Astrocyte (in vitro differentiated cells and primary cell): ENCODE data around the gene UNC5A. TPM values are rescaled to one million over a fixed set of nuclear protein-coding genes. Genes with fewer than 3 reads are reported as not detected.

Experiments
- DNase-seq: peaks from one replicate; pipeline ENCODE4 v3.0.0-alpha.2; 2010; ENCODE audit warnings: low read depth
- FAIRE-seq: peaks from 2 replicates; lab custom pipeline; 2011; peaks lifted over from hg19 to GRCh38; lab: Jason Lieb, UNC
- H2AFZ ChIP-seq: 2 replicates; pipeline ENCODE4 v1.6.0; 2012; ENCODE audit warnings: low read depth, low read length, inconsistent platforms
- H3K27ac ChIP-seq: 2 replicates; pipeline ENCODE4 v1.5.1; 2011; ENCODE audit warnings: low read depth, low read length, inconsistent platforms
- H3K27me3 ChIP-seq: 2 replicates; pipeline ENCODE4 v1.6.0; 2011; ENCODE audit warnings: low read length, inconsistent platforms; ENCODE audit not compliant: insufficient read depth
- H3K36me3 ChIP-seq: 2 replicates; pipeline ENCODE4 v1.5.1; 2011; ENCODE audit warnings: low read length, inconsistent platforms; ENCODE audit not compliant: insufficient read depth
- H3K4me1 ChIP-seq: 2 replicates; pipeline ENCODE4 v1.5.1; 2011; ENCODE audit warnings: low read length, inconsistent platforms; ENCODE audit not compliant: insufficient read depth
- H3K4me2 ChIP-seq: 2 replicates; pipeline ENCODE4 v1.6.0; 2012; ENCODE audit warnings: low read length, inconsistent platforms
- H3K4me3 ChIP-seq: 2 replicates; pipeline ENCODE4 v1.5.1; 2011; ENCODE audit warnings: low read depth, mild to moderate bottlenecking, low read length, inconsistent platforms; ENCODE audit not compliant: insufficient read depth
- H3K79me2 ChIP-seq: 2 replicates; pipeline ENCODE4 v1.6.0; 2012; ENCODE audit warnings: mild to moderate bottlenecking, low read length, inconsistent platforms; ENCODE audit not compliant: insufficient read depth
- H3K9ac ChIP-seq: 2 replicates; pipeline ENCODE4 v1.6.0; 2012; ENCODE audit warnings: mild to moderate bottlenecking, low read length, inconsistent platforms
- H3K9me3 ChIP-seq: 2 replicates; pipeline ENCODE4 v1.5.1; 2012; ENCODE audit warnings: low read depth, mild to moderate bottlenecking, low read length, inconsistent platforms; ENCODE audit not compliant: insufficient read depth
- H4K20me1 ChIP-seq: 2 replicates; pipeline ENCODE4 v1.6.0; 2012; ENCODE audit warnings: low read length, inconsistent platforms; ENCODE audit not compliant: insufficient read depth
- H3K27ac Mint-ChIP-seq: one replicate; pipeline ENCODE4 v1.8.0; 2021; ENCODE audit warnings: mild to moderate bottlenecking, mixed read lengths; ENCODE audit not compliant: unreplicated experiment
- H3K27me3 Mint-ChIP-seq: one replicate; pipeline ENCODE4 v1.8.0; 2021; ENCODE audit warnings: low read depth, mixed read lengths; ENCODE audit not compliant: unreplicated experiment
- H3K36me3 Mint-ChIP-seq: one replicate; pipeline ENCODE4 v1.8.0; 2021; ENCODE audit warnings: low read depth, mixed read lengths; ENCODE audit not compliant: unreplicated experiment
- H3K4me1 Mint-ChIP-seq: one replicate; pipeline ENCODE4 v1.8.0; 2021; ENCODE audit warnings: low read depth, mixed read lengths; ENCODE audit not compliant: unreplicated experiment
- H3K4me3 Mint-ChIP-seq: one replicate; pipeline ENCODE4 v1.8.0; 2021; ENCODE audit warnings: mild to moderate bottlenecking, moderate library complexity, mixed read lengths; ENCODE audit not compliant: unreplicated experiment
- H3K9me3 Mint-ChIP-seq: one replicate; pipeline ENCODE4 v1.8.0; 2021; ENCODE audit warnings: mild to moderate bottlenecking, mixed read lengths; ENCODE audit not compliant: unreplicated experiment
- CTCF ChIP-seq: IDR thresholded peaks from 2 replicates; pipeline ENCODE4 v1.5.1; 2011; ENCODE audit warnings: low read depth, mild to moderate bottlenecking, inconsistent platforms, low read length, moderate library complexity; ENCODE audit not compliant: insufficient read depth
- EZH2 ChIP-seq: IDR thresholded peaks from 2 replicates; pipeline ENCODE4 v1.6.1; 2012; ENCODE audit warnings: mild to moderate bottlenecking, low read length, inconsistent platforms; ENCODE audit not compliant: insufficient read depth
- total RNA-seq: library from RNA; stranded (reverse); gene quantifications from 2 replicates; pipeline ENCODE4 v1.2.1, GENCODE V29; 2021

UNC5A gene
- total RNA-seq, 1 donor from 2014 or later = 0.70 TPM

- Histone ChIP-seq H3K27me3 (peaks cover 12% of the 10 kb centered on the region), H3K9ac (no peak overlapping the region), H3K27ac (no peak overlapping the region), H3K4me2 (no peak overlapping the region), H3K36me3 (no peaks in the 10 kb centered on the region), H3K9me3 (no peaks in the 10 kb centered on the region), H4K20me1 (no peaks in the 10 kb centered on the region), H2AFZ (no peak overlapping the region), H3K79me2 (no peaks in the 10 kb centered on the region), H3K4me3 (no peak overlapping the region), H3K4me1 (no peaks in the 10 kb centered on the region)
- Mint-ChIP-seq H3K27ac (no peak overlapping the region), H3K4me3 (no peak overlapping the region), H3K4me1 (peaks cover 14% of the 10 kb centered on the region), H3K36me3 (peaks cover 3% of the 10 kb centered on the region), H3K27me3 (peaks cover 61% of the 10 kb centered on the region), H3K9me3 (peaks cover 7% of the 10 kb centered on the region)
- TF ChIP-seq EZH2 (no peak), CTCF (no peak)
- FAIRE-seq (no peak), DNase-seq (no peak)
Measured at GRCh38 chr5:176887252-176887849, 77.0 kb downstream of the UNC5A start.

- H3K27me3 ChIP-seq = peaks cover 17% of the 10 kb centered on the region
- FAIRE-seq (no peak), DNase-seq (no peak)
- no peak overlapping the region for H3K27ac ChIP-seq
- H3K4me3 ChIP-seq = no peak overlapping the region
- no peak for TF ChIP-seq EZH2
- TF ChIP-seq CTCF = no peak
- no peak overlapping the region for H2AFZ ChIP-seq
- peaks cover 12% of the 10 kb centered on the region for H3K4me1 Mint-ChIP-seq
- H3K27ac Mint-ChIP-seq = no peak overlapping the region
- H3K9me3 Mint-ChIP-seq = peaks cover 7% of the 10 kb centered on the region
- no peaks in the 10 kb centered on the region for H3K36me3 ChIP-seq
- no peaks in the 10 kb centered on the region for H3K4me1 ChIP-seq
- H3K9me3 ChIP-seq = no peaks in the 10 kb centered on the region
- H3K36me3 Mint-ChIP-seq = peaks cover 3% of the 10 kb centered on the region
- H4K20me1 ChIP-seq = no peaks in the 10 kb centered on the region
- peaks cover 64% of the 10 kb centered on the region for H3K27me3 Mint-ChIP-seq
- H3K4me2 ChIP-seq = no peak overlapping the region
- H3K79me2 ChIP-seq = no peaks in the 10 kb centered on the region
- H3K9ac ChIP-seq = no peak overlapping the region
- H3K4me3 Mint-ChIP-seq = no peak overlapping the region
Measured at GRCh38 chr5:176888016-176888864, 77.9 kb downstream of the UNC5A start.

GRCh38 chr5:176888865-176889165, 78.5 kb downstream of the UNC5A start:
- Histone ChIP-seq H3K36me3 (no peaks in the 10 kb centered on the region), H3K4me2 (no peak overlapping the region), H3K27ac (no peak overlapping the region), H3K79me2 (no peaks in the 10 kb centered on the region), H3K27me3 (peaks cover 19% of the 10 kb centered on the region), H3K9me3 (no peaks in the 10 kb centered on the region), H3K9ac (no peak overlapping the region), H3K4me1 (no peaks in the 10 kb centered on the region), H4K20me1 (no peaks in the 10 kb centered on the region), H2AFZ (no peak overlapping the region), H3K4me3 (no peak overlapping the region)
- Mint-ChIP-seq H3K27me3 (peaks cover 67% of the 10 kb centered on the region), H3K27ac (no peak overlapping the region), H3K9me3 (peaks cover 7% of the 10 kb centered on the region), H3K36me3 (peaks cover 5% of the 10 kb centered on the region), H3K4me3 (no peak overlapping the region), H3K4me1 (peaks cover 10% of the 10 kb centered on the region)
- TF ChIP-seq EZH2 (no peak), CTCF (no peak)
- FAIRE-seq (no peak), DNase-seq (no peak)
